Raji (cell line): ENCODE results near the gene GPR153.

Experiments
- POLR2A ChIP-seq: IDR thresholded peaks from 2 replicates; pipeline ENCODE4 v1.6.1; 2011; ENCODE audit warnings: low read depth, low read length, control low read depth; ENCODE audit not compliant: insufficient read depth

GPR153 gene

DNA sequence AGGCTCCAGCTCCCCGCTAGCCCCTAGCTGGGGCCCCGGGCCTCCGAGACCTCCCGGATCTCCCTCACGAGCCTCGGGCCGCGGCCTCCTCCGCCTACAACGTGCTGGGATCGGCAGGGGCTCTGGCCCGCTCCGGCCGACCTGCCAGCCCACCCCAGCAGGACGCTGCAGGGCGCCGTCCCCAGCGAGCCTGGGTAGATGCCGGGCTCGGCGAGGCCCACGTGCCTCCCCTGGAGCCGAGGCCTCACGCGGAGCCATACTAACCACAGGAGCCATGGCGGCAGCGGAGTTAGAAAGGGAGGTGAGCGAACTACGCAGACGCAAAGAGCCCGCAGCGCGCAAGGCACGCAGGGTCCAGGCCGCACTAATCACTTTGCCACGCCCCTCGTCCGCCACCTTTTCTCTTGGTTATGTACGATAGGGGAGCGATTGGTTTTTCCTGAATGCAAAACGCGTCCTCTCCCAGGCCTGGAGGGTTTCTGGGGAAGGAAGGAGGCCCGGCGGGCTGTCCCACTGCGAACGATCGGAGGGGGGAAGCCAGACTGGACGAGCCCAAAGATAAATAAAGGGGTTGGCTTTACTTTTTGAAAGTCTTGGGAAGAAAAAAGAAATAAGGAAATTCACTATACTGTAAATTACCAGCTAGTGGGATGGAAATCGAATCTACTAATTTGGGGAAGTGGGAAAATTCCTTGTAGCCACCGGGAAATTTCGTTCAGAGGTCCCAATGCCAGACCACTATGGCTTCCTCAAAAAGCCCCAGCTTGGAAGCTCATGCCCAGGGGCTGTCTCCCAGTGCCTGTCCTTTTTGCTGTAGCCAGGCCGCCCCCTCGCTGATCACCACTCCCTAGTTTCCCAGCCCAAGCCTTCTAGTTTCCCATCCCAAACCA lies 61.4 kb downstream of the GPR153 start, which contains the start of gene RPL22:
TSS of gene RPL22 (minus strand) at position 298 of the 890 bp plus-strand sequence. CDS start at position 276, 22 bp downstream.
- peak; percentile 97 for TF ChIP-seq POLR2A

DNA sequence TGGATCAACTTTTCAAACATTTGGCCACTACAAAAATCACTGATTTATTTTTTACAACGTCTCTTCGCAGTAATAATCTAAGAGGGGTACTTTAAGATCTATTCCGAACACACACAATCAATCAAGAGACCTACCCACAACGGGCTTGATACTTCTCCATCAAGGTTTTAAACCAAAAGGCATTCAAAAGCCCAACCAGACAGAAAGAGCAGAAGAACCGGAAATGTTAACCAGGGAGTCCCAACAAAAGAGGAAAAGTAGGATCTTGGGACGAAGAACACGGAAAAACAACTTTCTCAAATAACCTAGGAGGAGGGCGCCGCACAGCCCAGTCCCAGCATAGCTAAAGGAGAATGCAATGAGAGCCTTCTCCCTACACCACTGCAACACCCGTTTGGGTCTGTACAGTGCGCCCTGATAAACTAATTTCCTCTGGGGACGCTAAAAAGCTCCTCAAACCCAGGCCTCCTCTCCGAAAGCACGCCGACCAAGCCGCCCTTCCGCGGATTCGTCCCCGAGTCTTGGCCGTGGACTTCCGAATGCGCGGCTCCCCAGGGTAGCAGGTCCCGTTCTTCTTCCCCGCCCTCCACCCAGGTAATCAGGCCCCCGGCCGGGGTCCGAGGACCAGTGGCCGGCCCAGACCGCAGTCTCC lies 62.1 kb downstream of the GPR153 start:
- TF ChIP-seq POLR2A = no peak

DNA sequence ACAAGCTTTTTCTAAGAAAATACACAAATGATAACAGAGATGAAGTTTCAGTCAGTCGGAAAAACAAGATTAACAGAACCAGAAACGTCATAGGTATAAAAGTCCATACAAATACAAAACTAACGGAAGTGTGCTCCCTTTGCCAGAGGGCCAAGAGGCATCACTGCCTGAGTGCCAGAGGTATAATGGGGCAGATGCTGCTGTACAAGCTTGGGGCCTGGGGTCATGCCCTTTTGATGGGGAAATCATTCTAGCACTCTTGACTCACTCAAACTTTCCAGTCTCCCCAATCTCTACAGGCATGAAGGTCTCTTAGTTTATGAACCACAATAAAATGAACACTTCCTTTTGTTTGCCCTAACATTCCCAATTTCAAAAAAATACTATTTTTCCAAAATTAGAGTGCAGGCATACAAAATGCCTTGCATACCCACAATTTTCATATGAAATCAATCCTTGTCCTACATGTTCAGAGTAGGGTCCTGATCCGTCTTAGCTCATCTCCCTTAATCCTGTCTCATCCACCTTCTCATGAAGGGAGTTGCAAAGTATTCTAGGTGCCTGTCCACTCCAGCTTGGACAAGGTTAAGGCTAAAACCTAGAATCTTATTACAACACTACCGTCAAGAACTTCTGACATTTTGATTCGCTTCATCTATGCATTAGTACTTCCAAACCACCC lies 63.0 kb downstream of the GPR153 start:
- no peak for TF ChIP-seq POLR2A
